Inferior parietal cortex (tissue), 1 donor: ENCODE measurements around the gene EXOC6.
A peak's percentile ranks its signal among the peaks of the same experiment; 100 is the strongest.
"Not testable (repeated sequence)": the region's sequence is repeated elsewhere in the genome, so short reads cannot be mapped to it uniquely, and the experiment has no call there.

Experiments used
- DNase-seq: peaks from one replicate; pipeline ENCODE4 v3.0.0-alpha.2; 2016; ENCODE audit errors: extremely low spot score

Gene EXOC6

DNA sequence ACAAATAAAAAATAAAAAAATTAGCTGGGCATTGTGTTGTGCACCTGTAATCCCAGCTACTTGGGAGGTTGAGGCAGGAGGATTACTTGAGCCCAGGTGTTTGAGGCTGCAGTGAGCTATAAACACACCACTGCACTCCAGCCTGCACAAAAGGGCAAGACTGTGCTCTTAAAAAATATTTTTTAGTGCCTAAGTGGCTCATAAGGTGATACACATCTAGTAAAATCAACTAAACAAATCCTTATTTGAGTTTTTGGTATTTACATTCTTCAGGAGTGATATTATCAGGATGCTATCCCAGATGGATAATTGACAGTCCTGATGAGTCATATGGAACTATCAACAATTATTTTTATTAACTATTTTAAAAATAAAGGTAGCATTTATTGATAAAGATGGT, 93.9 kb downstream of the EXOC6 start:
- DNase-seq = no peak

DNA sequence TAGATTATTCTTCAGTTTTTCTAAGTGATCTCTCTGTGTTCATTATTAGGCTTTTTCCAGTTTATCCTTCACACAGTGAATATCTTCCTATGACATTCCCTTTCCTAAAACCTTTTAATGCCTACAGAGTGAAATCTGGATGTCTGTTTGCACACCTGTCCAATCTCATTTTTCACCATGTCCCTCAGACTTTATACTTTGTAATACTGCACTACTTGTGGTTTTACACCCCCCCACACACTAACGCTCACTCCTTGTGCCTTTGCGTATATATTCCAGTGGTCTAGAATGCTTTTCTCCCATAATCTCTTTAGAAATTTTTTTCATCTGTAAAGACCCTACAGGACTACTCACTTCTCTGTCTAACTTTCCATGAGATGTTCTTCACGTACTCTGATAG, 98.2 kb downstream of the EXOC6 start:
- no peak for DNase-seq

DNA sequence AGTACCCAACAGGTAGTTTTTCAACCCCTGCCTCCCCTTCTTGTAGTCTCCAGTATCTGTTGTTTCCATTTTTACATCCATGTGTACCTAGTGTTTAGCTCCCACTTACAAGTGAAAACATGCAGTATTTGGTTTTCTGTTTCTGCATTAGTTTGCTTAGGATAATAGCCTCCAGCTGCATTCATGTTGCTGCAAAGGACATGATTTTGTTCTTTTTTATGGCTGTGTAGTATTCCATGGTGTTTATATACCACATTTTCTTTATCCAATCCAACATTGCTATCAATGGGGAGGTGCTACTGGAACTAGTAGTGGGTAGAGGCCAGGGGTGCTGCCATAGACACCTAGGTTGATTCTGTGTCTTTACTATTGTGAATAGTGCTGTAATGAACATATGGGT, 104.3 kb downstream of the EXOC6 start:
- DNase-seq = not testable (repeated sequence)

DNA sequence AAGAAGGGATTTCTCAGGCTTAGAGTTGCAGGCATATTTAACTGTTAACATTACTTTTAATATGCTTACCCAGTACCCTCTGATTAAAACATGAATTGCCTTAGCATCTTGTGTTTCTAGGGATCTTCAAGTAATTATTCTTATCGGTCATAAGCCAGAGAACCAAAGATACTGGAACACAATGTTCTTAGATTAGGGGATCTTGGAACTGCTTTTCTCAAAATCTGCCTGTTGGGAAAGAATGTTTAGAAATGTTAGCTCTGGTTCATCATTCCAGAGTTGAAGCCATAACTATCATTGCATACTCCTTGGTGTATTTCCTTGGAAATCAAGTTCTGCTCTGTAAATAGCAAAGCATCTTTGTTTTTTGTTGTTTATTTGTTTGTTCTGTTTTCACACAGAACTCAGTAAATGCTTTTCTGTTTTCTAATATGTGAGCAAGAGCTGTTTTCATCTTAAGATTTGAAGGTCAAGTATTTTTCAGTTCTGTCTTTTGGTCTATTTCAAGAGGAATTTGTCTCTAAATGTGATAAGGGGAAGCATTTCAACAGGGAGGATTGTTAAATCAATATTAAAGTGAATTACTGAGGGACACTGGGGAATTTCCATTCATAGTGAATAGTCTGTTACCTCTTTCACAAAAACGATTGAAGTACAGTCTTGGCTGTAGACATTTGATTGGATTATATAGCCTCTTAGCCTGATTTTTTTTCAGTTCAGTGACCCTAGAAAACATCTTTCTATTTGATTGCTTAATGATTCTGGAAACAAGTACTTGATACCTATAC, 109.1 kb downstream of the EXOC6 start:
- no peak for DNase-seq

DNA sequence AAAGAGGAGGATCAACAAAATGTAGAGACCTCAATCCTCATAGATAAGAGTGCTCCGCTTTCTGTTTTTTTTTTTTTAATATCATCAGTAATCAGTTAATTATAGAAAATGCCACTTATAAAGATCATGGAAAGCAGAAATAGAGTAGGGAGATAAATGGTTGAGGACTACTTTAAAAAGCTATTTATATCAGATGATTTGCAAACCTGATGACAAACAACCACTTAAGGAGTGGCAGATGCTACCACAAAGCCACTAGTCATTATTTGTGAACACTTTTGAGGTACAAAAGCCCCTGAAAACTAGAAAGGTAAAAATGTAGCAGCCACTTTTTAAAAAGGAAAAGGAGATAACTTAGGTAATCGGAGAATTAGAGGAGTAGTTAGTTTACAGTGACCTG, 113.3 kb downstream of the EXOC6 start:
- DNase-seq = no peak

DNA sequence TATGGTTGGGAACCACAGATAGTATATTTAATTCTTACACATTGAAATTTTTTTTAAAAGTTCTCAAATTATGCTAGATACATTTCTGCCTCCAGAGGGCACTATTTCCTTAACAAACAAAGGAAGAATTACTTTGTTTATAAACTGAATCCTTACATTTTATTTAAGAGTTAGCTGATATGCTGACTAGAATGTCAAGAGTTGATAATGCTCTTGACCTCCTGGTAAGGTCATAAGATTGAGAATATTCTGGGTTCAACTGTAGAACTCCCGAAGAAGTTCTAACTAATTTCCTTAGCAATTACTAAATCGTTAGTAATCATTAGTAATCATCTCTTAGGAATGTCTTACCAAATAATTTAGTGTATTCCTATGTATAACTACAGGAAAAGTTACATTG, 117.0 kb downstream of the EXOC6 start:
- peak; percentile 68 for DNase-seq

DNA sequence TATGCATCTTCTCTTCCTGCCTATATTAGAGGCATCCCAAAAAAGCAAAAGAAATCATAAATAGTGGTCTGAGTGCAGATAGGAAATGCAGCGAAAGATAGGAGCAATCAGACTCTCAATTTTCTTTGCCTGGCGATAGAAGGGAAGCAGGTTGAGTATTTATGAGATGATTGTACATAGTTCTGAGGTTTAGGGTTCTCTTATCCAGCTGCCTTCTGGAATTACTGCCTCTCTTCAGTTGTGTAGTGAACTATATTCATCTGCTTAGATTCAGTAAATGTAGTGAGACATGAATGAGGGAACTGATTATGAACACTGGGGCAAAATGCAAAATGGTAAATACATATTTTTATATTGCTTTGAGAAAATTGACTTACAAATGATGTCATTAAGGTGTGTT, 119.3 kb downstream of the EXOC6 start:
- DNase-seq = no peak

DNA sequence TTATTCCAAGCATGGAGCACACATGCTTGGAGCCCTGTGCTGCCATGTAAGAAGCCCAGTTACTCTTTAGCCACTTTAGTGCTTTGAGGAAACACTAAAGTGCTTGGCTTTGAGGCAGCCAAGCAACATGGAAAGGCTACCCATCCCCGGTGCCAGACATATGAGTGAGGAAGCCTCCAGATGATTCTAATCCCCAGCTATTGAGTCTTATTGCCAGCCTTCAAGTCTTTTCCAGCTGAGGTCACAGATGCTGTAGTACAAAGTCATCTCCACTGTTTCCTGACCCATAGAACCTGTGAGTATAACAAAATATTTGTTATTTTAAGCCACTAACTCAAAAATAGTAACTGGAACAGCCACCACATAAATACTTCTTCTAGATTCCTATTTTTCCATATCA, 120.8 kb downstream of the EXOC6 start:
- no peak for DNase-seq

DNA sequence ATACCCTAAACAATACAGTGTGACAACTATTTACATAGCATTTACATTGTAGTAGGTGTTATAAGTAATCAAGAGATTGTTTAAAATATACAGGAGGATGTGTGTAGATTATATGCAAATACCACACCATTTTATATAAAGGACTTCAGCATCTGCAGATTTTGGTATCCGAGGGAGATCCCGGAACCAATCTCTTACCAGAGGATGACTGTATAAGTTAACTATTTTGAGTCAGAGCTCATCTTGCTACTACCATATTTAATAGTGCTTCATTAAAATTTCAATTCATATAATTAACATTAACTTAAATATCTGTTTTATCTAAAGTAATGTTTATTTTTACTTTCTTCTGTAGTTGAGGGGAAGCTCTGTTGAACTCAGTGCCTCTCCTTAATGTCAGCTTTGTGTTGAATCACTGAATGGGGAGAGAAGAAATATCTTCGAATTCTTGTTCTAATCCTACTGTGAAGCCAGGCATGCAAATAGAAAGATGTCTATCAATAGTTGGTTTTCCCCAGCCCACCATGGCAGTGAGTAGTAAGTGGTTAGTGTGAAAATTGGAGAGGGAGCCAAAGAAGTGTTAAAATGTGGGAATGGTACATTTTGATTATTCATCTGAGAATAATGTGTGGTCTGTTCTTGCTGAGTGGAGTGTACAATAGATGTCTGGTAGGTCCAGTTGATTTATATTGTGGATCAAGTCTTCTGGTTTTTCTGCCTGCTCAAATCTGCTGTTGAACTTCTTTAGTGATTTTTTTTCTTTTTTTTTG, 122.2 kb downstream of the EXOC6 start:
- DNase-seq = no peak

DNA sequence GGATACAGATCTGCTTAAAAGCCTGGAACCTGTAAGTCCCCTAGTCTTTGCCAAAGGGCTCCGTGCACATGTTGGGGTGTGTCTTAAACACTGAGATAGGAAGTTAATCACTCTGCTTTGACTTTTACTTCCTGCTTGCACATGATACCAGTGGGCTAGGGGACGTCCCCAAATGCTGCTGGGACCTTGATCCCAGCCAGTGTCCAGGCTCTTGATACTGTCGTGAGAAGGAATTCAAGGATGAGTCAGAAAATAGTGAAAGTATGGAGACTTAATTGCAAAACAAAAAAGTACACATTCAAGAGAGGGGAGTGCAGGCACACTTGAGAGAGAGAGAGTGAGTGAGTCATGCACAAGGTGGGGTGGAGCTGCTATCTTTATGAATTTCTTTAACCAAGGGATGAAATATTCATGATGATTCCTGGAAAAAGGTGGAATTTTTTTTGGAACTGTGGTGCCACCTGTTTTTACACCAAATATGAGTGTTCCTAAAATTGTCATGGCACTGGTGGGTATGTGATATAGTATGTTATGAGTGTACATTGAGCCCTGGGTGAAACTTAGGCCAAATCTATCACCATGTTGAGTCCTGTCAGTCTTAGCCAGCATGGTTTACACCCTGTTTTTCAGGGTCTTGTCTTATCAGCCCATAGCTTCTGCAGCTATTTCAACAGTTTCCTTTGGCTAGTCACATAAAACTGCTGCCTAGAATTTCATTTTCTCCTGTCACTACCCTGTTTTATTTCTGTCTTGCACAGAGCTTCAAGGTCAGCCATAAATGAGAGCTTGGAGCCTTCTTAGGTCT, 123.9 kb downstream of the EXOC6 start:
- no peak for DNase-seq

DNA sequence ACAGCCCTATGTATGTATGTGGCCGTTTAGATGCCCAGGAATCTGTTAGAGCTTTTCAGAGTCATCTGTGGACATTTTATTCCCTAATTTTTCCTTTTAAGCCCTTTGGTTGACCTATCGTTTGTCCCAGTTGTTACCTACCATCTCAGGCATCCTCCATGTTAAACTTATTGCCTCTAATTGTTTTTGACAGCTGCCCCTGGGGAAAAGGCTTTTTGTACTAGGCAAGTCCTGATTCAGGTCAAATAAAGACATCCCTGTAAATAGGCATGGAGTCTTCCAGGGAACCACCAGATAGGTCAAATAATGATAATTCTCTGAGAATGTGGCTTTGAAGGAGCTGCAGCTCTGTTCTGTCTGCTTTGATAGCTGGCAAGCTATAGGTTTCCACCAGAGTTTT, 124.6 kb downstream of the EXOC6 start:
- no peak for DNase-seq

DNA sequence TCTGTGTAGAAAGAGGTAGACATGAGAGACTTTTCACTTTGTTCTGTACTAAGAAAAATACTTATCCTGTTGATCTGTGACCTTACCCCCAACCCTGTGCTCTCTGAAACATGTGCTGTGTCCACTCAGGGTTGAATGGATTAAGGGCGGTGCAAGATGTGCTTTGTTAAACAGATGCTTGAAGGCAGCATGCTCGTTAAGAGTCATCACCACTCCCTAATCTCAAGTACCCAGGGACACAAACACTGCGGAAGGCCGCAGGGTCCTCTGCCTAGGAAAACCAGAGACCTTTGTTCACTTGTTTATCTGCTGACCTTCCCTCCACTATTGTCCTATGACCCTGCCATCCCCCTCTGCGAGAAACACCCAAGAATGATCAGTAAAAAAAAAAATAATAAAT, 128.0 kb downstream of the EXOC6 start:
- not testable (repeated sequence) for DNase-seq

DNA sequence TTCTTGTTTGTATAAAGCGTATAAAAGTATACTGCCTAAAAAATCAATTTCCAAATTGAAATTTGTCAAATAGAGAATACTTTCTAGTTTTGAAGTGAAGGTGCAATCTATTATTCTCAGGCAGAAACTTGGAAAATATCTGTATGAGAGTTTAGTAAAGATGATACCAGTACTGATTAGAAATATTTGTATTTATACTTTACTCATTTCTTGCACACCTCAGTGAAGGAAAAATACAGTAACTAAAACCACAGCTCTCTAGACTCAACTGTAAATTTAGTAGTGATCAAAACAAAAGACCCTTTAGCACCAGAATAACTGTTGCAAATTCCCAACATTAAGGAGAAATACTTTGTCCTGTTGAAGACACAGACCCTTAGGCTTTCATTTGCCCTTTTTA, 140.9 kb downstream of the EXOC6 start:
- DNase-seq = no peak

DNA sequence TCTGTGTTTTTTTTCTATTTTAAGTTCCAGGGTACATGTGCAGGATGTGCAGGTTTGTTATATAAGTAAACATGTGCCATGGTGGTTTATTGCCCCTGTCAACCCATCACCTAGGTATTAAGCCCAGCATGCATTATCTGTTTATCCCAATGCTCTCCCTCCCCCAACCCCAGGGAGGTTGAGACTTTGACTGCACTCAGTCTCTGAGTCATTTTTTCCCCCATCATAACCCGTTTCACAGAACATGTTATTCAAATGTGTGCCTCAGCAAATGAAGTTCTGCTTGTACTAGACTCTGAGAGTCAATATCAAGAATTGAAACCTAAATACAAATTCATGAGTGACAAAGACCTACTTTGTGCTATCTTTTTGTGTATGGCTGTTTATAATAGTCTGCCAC, 142.3 kb downstream of the EXOC6 start:
- no peak for DNase-seq

DNA sequence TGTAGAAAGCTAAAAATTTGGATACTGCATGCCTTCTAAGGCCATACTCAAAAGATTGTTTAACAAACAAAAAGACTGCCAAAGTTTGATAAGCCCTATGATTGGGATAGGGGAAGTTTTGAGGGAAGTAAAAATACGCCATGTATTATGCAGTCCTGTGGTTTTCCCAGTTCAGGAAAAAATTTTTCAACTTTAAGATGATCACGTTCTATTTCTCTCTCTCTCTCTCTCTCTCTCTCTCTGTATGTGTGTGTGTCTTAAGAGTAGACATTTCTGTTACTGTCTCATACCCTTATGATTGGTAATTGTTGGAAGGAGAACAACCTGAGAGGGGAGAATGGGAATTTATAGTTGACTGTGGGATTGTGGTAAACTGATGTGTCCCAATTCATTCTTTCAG, 143.2 kb downstream of the EXOC6 start:
- DNase-seq = no peak

DNA sequence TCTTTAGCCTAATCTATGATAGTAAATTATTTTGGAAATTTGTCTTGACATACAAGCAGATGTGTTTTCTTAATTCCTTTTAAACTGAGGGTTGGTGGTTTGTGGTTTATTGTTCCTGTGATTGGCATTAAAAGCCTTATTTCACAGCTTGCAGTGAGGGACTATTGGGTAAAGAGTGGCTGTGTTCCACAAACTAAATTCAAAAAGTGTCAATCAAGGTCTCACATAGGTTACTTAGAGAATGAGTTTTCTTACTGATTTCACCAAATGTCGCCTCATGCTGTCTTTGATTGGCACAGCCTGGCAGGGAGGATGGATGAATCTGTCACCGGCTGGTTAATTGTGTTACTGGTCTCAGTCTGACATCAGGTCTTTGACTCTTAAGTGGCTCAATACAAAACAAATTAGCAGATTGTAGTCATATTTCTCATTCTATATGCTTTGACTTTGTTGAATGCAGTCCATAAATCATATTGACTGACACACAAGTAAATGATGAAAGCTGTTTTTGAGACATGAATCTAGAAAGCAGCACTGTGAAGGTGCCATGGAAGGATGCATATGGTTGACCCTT, 145.5 kb downstream of the EXOC6 start:
- no peak for DNase-seq

DNA sequence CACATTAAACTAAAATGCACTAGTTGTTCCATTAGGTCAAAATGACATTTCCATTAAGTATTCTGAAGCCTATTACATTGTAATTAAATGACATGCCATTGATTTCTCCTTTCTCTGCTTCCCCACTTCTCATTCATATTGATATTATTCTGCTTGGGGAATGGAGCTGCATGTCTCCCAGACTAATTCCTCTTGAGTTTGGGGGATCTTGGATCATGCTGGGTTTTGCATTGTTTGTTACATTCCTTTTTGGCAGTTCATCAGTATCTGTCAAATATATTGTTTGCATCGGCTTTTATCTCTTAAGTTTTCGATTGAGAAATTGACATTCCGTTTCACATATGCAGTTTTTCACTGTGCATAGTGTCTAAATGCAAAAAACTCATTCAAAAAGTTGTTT, 147.2 kb downstream of the EXOC6 start:
- no peak for DNase-seq

DNA sequence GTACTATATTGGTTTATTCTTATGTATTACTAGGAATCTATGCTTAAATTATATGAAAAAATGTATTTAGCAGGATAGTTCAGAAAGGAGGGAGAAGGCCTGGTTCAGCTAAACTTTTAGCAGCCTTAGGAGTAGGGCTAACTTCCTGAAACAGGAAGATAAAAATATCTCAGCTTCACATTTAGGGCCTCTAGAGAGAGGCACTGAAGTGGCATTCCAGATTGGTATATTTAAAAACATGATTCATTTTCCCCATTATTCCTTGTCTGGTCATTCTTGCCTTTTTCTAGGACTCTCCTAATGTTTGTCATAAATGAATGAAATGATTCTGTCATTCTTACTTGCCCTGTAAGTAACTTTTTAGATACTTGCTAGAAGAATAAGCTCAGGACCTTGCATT, 149.3 kb downstream of the EXOC6 start:
- no peak for DNase-seq

DNA sequence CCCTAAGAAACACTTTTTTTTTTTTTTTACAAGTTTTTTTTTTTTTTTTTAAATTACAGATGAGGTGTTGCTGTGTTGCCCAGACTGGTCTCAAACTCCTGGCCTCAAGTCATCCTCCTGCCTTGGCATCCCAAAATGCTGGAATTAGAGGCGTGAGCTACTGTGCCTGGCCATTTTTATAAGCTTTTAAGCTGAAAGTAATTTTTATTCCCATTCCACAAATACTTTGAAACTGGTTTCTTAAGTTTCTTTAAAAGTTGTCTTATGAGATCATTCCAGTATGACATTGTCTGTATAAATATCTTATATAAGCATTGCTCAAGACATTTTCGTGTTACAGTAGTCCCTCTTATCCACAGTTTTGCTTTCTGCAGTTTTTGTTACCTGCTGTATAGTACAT, 150.9 kb downstream of the EXOC6 start:
- DNase-seq = no peak

DNA sequence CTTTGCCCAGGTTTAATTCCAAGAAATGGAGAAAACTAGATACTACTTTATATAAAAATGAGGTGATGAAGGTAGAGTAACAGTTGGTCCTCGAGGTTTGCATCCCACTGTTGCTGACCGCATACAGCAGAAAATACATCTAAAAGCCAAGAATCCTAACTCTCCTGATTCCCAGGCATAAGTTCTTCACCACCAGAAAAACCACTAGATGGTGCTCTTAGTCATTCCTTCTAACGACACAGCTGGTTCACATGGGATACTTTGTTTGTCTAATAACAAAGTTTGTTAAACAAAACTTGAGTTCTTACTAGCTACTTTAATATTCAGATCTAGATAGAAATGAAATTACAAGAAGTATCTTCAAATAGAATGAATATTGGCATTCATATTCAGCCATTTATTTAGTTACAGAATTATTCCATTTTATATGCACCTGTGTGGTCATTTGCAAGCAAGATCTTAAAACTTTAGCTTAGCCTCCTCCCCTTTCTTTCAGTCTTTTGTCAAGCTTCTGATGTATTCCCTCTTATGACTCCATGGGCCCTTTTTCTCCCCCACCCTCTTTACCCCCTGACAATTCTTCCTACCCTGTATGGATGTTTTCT, 158.2 kb downstream of the EXOC6 start:
- peak; percentile 47 for DNase-seq

DNA sequence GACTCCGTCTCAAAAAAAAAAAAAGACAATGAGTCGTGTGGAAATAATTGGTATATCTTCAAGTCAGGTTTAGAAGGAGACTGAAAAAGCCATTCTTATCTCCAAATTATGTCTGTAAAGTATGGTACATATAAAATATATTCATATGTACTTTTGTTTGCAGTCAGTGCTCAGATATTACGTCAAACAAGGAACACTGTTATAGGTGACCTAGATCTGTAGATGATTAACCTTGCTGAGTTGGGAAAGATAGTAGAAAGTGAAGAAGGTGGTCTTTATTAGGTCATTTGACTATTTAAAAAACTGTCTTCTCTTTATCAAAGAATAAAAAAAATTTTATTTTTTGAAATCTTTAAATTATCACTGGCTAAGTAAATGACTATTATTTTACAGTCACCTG, 167.4 kb downstream of the EXOC6 start:
- no peak for DNase-seq
